Panc1 (cell line): ENCODE results near the gene MYL10. TPM values are rescaled to one million over a fixed set of nuclear protein-coding genes. Genes with fewer than 3 reads are reported as not detected.

Experiments used
- ATAC-seq: fragments of 200-7000 bp; cut with Tn5 transposase; 2 replicates; pipeline ENCODE4 v1.9.1; 2020; ENCODE audit warnings: mild to moderate bottlenecking, moderate library complexity
- BruUV-seq: library from RNA; stranded (reverse); fragments of 400-500 nt; replicated peaks from 2 replicates; lab custom pipeline; 2021; lab: Mats Ljungman, UMichigan
- CTCF ChIA-PET: fragments of 300-600 bp; sonication (Branson Sonifier 250); formaldehyde crosslinking; loops from one replicate; lab custom pipeline; 2022; ENCODE audit warnings: antibody characterized with exemption; lab: Charles Lee
- POLR2A ChIA-PET: fragments of 300-600 bp; sonication (Branson Sonifier 250); formaldehyde crosslinking; loops from one replicate; lab custom pipeline; 2022; ENCODE audit warnings: antibody characterized with exemption; lab: Charles Lee
- DNase-seq: peaks from one replicate; pipeline ENCODE4 v3.0.0-alpha.2; 2010; ENCODE audit warnings: low read depth, low spot score
- H3K27ac ChIP-seq: 2 replicates; pipeline ENCODE4 v1.5.1; 2011; ENCODE audit warnings: mild to moderate bottlenecking, low read length, inconsistent platforms
- H3K27me3 ChIP-seq: fragments of 200-500 bp; sonication (Bioruptor generic); 2 replicates; pipeline ENCODE4 v1.6.0; 2014; ENCODE audit warnings: low read length, inconsistent platforms; ENCODE audit not compliant: control insufficient read depth, insufficient read depth
- H3K36me3 ChIP-seq: fragments of 200-500 bp; sonication (Bioruptor generic); 2 replicates; pipeline ENCODE4 v1.5.1; 2014; ENCODE audit warnings: inconsistent platforms, mild to moderate bottlenecking, low read length, moderate library complexity; ENCODE audit not compliant: control insufficient read depth, insufficient read depth
- H3K4me1 ChIP-seq: 2 replicates; pipeline ENCODE4 v1.5.1; 2011; ENCODE audit warnings: inconsistent platforms, mild to moderate bottlenecking, low read length, moderate library complexity; ENCODE audit not compliant: control insufficient read depth, insufficient read depth
- H3K4me3 ChIP-seq, 2 experiments: 2 replicates each; pipeline ENCODE4 v1.5.1; 2011 to 2012; ENCODE audit warnings: low read depth in 2 of 2, low read length in 2 of 2, mild to moderate bottlenecking in 2 of 2, inconsistent platforms in 1 of 2, moderate library complexity in 1 of 2
- H3K9me3 ChIP-seq: fragments of 200-500 bp; sonication (Bioruptor generic); 2 replicates; pipeline ENCODE4 v1.5.1; 2014; ENCODE audit warnings: low read depth, mild to moderate bottlenecking, inconsistent platforms, low read length, moderate library complexity; ENCODE audit not compliant: control insufficient read depth, insufficient read depth
- CTCF ChIP-seq: fragments of 450-650 bp; IDR thresholded peaks from 2 replicates; pipeline ENCODE4 v1.5.1; 2017; ENCODE audit warnings: mild to moderate bottlenecking
- POLR2AphosphoS5 ChIP-seq: IDR thresholded peaks from 2 replicates; pipeline ENCODE4 v1.6.1; 2012; ENCODE audit warnings: mild to moderate bottlenecking, low read depth, low read length, moderate library complexity
- REST ChIP-seq, 2 experiments: IDR thresholded peaks; 2 replicates each; pipeline ENCODE4 v1.6.1; 2011 to 2012; ENCODE audit warnings: low read depth in 2 of 2, control low read depth in 1 of 2, low read length in 1 of 2, mild to moderate bottlenecking in 1 of 2, moderate library complexity in 1 of 2; ENCODE audit not compliant: insufficient read depth in 1 of 2
- SIN3A ChIP-seq: IDR thresholded peaks from 2 replicates; pipeline ENCODE4 v1.6.1; 2012; ENCODE audit warnings: low read depth, mild to moderate bottlenecking, low read length, moderate library complexity, borderline replicate concordance; ENCODE audit not compliant: insufficient read depth
- TCF7L2 ChIP-seq: IDR thresholded peaks from 2 replicates; pipeline ENCODE4 v1.6.1; 2011; ENCODE audit warnings: mild to moderate bottlenecking, low read depth, low read length, inconsistent platforms
- in situ Hi-C: cut with HindIII; loops from 2 replicates; pipeline ENCODE4 v1.10.0; 2016; ENCODE audit warnings: low sequenced_read_pairs, low pct_unique_long_range_greater_than_20kb
- intact Hi-C: fragments of 100-400 bp; cut with micrococcal nuclease; formaldehyde crosslinking; loops from one replicate; pipeline ENCODE4 v1.10.0; 2022; ENCODE audit not compliant: unreplicated experiment
- total RNA-seq: library from RNA; stranded (reverse); gene quantifications from one replicate; pipeline ENCODE4 v1.2.1, GENCODE V29; 2021; ENCODE audit not compliant: unreplicated experiment

MYL10 gene
- total RNA-seq, 1 experiment from 2014 or later: not detected

- no peaks in the 10 kb centered on the region for H3K27me3 ChIP-seq
- TF ChIP-seq POLR2AphosphoS5 (no peak), TCF7L2 (no peak), CTCF (no peak), REST (IDR thresholded peaks at IDR 0.05; ENCODE audit: insufficient read depth in 1 of 2, low read depth in 2 of 2, low read length in 1 of 2) (no peak), SIN3A (no peak)
- no peaks in the 10 kb centered on the region for H3K36me3 ChIP-seq
- ATAC-seq (no peak), DNase-seq (no peak)
- no peaks in the 10 kb centered on the region for H3K4me1 ChIP-seq
- no TSS peak for BruUV-seq
- H3K4me3 ChIP-seq: no peak overlapping the region
- ChIA-PET POLR2A (no interaction called here), CTCF (no interaction called here)
- no peak overlapping the region for H3K27ac ChIP-seq
- no peaks in the 10 kb centered on the region for H3K9me3 ChIP-seq
- intact Hi-C loops: no loop called here
- in situ Hi-C loops: no loop called here
Observed at GRCh38 chr7:101667399-101667798, 38.3 kb upstream of the MYL10 start.

DNA sequence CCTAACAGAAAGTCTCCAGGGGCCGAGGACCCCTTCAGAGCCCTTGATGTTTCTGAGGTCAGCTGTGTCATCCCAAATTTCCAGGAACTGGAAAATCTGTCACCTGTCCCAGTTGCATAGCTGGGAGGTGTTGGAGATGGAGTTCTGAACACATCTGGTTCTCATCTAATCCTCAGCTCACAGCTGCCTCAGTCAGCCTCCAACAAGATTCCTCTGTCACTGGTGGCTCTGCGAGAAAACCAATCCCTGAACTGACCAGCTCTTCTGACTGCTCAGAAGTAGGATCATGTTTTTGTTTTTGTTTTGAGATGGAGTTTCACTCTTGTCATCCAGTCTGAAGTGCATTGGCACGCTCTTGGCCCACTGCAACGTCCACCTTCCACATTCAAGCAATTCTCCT is 37.6 kb upstream of the MYL10 start:
- Histone ChIP-seq H3K36me3 (no peaks in the 10 kb centered on the region), H3K27me3 (no peaks in the 10 kb centered on the region), H3K9me3 (no peaks in the 10 kb centered on the region), H3K4me3 (no peak overlapping the region), H3K27ac (no peak overlapping the region), H3K4me1 (no peaks in the 10 kb centered on the region)
- ATAC-seq: no peak
- intact Hi-C loops: no loop called here
- ChIA-PET POLR2A (no interaction called here), CTCF (interaction anchor here (0.7 kb wide), 2 partner anchors 60 to 145 kb away, joined by 3 to 7 read pairs; no protein-coding TSS in a partner anchor)
- no peak for DNase-seq
- in situ Hi-C loops: no loop called here
- no TSS peak for BruUV-seq
- TF ChIP-seq REST (IDR thresholded peaks at IDR 0.05; ENCODE audit: insufficient read depth in 1 of 2, low read depth in 2 of 2, low read length in 1 of 2) (no peak), CTCF (no peak), TCF7L2 (no peak), POLR2AphosphoS5 (no peak), SIN3A (no peak)
